Sciatic nerve (tissue), 2 donors: ENCODE measurements around the gene ST6GALNAC1. TPM values are rescaled to one million over a fixed set of nuclear protein-coding genes. Genes with fewer than 3 reads are reported as not detected.
A peak's percentile ranks its signal among the peaks of the same experiment; 100 is the strongest.
"Not testable (repeated sequence)": the region's sequence is repeated elsewhere in the genome, so short reads cannot be mapped to it uniquely, and the experiment has no call there.

Experiments used
- ATAC-seq: fragments of 200-7000 bp; cut with Tn5 transposase; one replicate; pipeline ENCODE4 v1.9.1; 2020; ENCODE audit warnings: mild to moderate bottlenecking, moderate library complexity
- DNase-seq: peaks from one replicate; pipeline ENCODE4 v3.0.0-alpha.2; 2020; ENCODE audit warnings: low spot score
- intact Hi-C: fragments of 100-400 bp; cut with DNase I; formaldehyde crosslinking; loops from one replicate; pipeline ENCODE4 v1.14.2; 2022
- total RNA-seq: library from RNA; stranded (reverse); fragmentation: NEBNext Ultra II Directional; extraction: Animal tissue kit (Norgen Biotek cat#: 25700); gene quantifications from one replicate; pipeline ENCODE4 v1.2.1, GENCODE V29; 2021
- donor health status: DM: no; HTN: no; CAD: no.
- donor health status: DM: no; HTN: no; CAD: no.

Gene ST6GALNAC1
- total RNA-seq, 1 donor from 2014 or later = 1.8 TPM

GRCh38 chr17:76623271-76624146 lies 20.0 kb downstream of the ST6GALNAC1 start:
- DNase-seq (peak; percentile 89), ATAC-seq (peak; percentile 92)
- intact Hi-C loops = no loop called here

GRCh38 chr17:76617838-76618237 lies 25.7 kb downstream of the ST6GALNAC1 start:
- ATAC-seq = no peak
- intact Hi-C loops = no loop called here
- DNase-seq = no peak

- DNase-seq (no peak), ATAC-seq (no peak)
- intact Hi-C loops = no loop called here
Measured at GRCh38 chr17:76614912-76615617, 28.5 kb downstream of the ST6GALNAC1 start.

- ATAC-seq, DNase-seq, intact Hi-C loops: not testable (repeated sequence)
Measured at GRCh38 chr17:76614064-76614759, 29.3 kb downstream of the ST6GALNAC1 start.

GRCh38 chr17:76612977-76613851 lies 30.3 kb downstream of the ST6GALNAC1 start:
- no peak for DNase-seq
- intact Hi-C loops = no loop called here
- ATAC-seq = no peak

GRCh38 chr17:76612465-76612864 lies 31.1 kb downstream of the ST6GALNAC1 start:
- ATAC-seq (no peak), DNase-seq (no peak)
- intact Hi-C loops = no loop called here

- DNase-seq = no peak
- intact Hi-C loops = no loop called here
- no peak for ATAC-seq
Measured at GRCh38 chr17:76611758-76612157, 31.8 kb downstream of the ST6GALNAC1 start.

GRCh38 chr17:76611080-76611749 lies 32.3 kb downstream of the ST6GALNAC1 start:
- intact Hi-C loops, DNase-seq: not testable (repeated sequence)
- ATAC-seq = peak; percentile 81

- DNase-seq, intact Hi-C loops, ATAC-seq: not testable (repeated sequence)
Measured at GRCh38 chr17:76606685-76607084, 36.9 kb downstream of the ST6GALNAC1 start.

GRCh38 chr17:76601065-76601464 lies 42.5 kb downstream of the ST6GALNAC1 start:
- intact Hi-C loops = no loop called here
- DNase-seq (no peak), ATAC-seq (no peak)

GRCh38 chr17:76599694-76600460 lies 43.7 kb downstream of the ST6GALNAC1 start:
- intact Hi-C loops = no loop called here
- DNase-seq (no peak), ATAC-seq (peak; percentile 27)

- intact Hi-C loops = no loop called here
- ATAC-seq (peak; percentile 69), DNase-seq (no peak)
Measured at GRCh38 chr17:76598004-76598439, 45.5 kb downstream of the ST6GALNAC1 start.

- ATAC-seq (peak; percentile 44), DNase-seq (no peak)
- intact Hi-C loops = no loop called here
Measured at GRCh38 chr17:76597156-76598003, 46.2 kb downstream of the ST6GALNAC1 start.

GRCh38 chr17:76594690-76595089 lies 48.9 kb downstream of the ST6GALNAC1 start:
- ATAC-seq = no peak
- intact Hi-C loops = no loop called here
- DNase-seq = no peak

- DNase-seq (no peak), ATAC-seq (peak; percentile 51)
- intact Hi-C loops = no loop called here
Measured at GRCh38 chr17:76593959-76594358, 49.6 kb downstream of the ST6GALNAC1 start.

- DNase-seq = no peak
- intact Hi-C loops = no loop called here
- ATAC-seq = no peak
Measured at GRCh38 chr17:76593384-76593826, 50.2 kb downstream of the ST6GALNAC1 start.
